Activated CD8-positive, alpha-beta memory T cell treated with anti-CD3 and anti-CD28 coated beads, Interleukin-2, amount 50 U/mL, for 24 hours (primary cell): ENCODE measurements around the gene BACE1-AS.
"Not testable (repeated sequence)": the region's sequence is repeated elsewhere in the genome, so short reads cannot be mapped to it uniquely, and the experiment has no call there.

Source experiments
- DNase-seq: peaks from one replicate; pipeline ENCODE4 v3.0.0-alpha.2; 2020; ENCODE audit errors: extremely low read depth

BACE1-AS gene

DNA sequence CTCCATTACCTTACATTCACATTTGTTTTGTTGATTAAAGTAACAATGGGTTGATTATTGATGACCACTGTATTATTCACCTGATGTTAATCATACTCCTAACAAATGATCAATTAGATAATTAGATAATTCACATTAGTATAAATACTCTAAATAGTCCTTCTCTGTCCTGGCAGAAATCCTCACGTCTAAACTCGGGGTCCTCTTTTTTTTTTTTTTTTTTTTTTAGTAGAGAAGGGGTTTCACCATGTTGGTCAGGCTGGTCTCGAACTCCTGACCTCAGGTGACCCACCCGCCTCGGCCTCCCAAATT lies 36.1 kb downstream of the BACE1-AS start:
- DNase-seq: not testable (repeated sequence)

DNA sequence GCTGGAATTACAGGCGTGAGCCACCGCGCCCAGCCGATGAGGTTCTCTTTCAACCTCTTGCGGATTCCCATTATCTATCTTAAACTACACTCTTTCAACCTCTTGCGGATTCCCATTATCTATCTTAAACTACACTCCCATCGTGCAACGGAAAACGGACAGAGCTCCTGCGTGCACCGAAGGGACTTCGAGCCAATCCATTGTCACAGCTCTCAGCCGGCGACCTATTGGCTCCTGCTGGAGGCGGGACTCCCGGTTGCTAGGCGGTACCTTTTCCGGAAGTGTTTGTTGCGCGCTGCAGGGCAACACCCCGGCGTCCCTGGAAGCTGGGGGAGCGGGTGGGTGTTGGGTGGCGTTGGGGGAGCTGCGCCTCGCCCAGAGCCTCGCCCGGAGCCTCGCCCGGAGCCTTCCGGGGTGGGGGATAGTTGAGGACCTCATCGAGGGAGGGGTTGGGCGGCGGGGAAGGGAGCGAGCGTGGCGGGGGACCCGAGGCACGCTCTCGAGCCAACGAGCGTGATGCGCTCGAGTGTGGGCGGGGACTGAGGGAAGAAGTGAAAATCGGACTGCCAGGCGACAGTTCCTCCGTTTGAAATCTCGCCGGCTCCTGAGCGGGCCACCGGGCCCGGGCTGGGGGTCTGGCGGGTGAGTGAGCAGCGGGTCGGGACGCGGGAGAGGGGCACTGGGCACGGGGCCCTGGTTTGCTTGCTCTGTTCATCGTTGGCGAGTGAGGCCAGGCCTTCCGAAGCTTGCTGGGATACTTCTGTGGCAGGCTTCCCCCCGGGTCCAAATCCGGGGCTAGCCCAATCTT lies 36.6 kb downstream of the BACE1-AS start, which contains the start of gene CEP164:
Gene CEP164 (plus strand): TSS at position 288 of the 808 bp plus-strand sequence. CDS start 10,733 bp downstream, outside the sequence.
- peak; percentile 87 for DNase-seq

DNA sequence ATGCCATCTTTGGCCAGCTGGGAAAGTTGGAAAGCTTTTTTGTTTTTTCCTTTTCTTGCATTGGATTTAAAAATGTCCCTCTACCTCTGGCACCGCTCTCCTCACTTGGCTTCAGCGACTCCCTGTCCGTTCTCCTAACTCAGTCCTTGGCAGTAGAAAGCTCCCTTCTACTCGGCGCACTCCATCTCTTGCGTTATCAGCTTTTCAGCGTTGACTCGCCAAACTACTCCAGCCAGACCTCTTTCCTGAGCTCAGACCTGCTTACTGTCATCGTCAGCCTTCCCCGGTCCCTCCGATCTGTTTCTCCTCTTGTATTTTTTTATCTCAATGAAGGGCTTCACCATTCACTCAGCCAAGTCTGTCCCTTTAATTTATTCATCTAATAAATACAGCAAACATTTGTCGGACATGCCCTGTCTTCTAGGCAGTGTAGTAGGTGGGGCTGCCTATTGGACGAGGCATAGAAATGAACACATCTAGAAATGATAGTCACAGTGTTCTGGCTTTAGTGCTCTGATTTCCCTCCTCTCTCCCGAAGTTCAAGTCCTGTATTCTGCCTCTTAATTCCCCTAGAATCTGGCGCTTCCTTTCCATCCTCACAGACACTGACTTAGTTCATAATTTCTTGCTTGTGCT lies 37.3 kb downstream of the BACE1-AS start:
- DNase-seq: no peak

DNA sequence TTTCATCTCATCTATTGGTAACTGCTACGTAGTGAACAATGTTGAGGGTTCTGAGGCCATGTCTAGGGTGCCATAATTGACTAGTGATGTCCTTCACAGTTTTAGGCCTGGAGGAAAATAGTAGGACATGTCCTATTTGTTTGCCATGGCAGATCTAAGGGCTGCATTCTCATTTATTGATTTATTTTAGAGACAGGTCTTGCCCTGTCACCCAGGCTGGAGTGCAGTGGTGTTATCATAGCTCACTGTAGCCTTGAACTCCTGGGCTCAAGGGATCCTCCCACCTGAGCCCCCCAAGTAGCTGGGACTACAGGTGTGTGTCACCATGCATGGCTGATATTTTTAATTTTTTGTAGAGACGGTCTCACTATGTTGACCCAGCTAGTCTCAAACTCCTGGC lies 41.7 kb downstream of the BACE1-AS start:
- no peak for DNase-seq

DNA sequence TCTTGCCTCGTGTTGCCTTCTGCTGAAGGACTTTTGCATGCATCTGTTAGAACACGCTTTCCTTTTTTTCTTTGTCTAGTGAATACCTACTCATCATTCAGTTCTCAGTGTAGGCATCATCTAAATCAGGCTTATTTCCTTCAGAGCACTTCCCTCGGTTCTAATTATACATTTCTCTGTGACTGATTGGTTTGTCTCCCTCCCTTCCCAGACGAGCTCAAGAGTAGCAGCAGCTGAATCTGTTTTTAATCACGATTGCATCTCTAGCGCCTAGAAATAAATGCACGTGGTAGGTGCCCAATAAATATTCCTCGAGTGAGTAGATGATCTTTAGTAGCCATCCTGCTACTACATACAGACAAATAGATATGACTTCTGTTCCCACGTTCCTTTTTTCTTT lies 42.8 kb downstream of the BACE1-AS start:
- no peak for DNase-seq

DNA sequence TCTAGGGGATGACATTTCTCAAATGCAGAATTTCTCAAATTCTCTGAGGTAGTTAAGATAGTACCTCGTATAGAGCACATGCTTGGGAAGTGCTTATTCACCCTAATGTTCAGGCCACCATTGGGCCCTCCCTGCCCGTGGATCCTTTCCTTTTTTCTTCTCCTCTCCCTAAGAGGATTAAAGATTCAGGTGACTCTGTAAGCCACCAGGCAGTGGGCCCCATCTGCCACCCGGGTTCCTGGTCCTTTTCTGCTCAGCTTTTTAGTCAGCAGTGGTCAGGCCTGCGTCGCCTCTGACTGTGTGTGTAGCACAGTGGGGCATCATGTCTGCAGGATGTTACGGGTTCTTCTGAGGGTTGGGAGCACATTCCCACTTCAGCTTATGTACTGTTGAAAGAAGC lies 43.8 kb downstream of the BACE1-AS start:
- no peak for DNase-seq

DNA sequence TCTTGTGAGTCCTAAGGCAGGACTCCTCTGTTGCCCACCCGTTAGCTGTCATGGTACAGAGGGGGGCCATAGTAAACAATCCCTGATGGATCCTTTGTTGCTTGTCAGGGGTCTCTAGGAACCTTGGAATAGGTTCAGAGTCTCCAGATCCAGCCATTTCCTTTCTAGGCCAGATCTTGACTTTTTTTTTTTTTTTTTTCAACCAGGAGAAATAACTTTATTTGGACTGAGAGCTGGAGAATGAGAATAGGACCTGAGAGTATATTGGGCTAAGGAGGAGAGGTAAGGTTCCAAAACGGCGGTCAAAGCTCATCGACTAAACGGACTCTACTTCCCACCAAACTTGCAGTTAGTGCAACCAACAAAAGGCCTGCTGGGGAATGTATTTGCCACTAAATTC lies 44.3 kb downstream of the BACE1-AS start:
- DNase-seq: no peak

DNA sequence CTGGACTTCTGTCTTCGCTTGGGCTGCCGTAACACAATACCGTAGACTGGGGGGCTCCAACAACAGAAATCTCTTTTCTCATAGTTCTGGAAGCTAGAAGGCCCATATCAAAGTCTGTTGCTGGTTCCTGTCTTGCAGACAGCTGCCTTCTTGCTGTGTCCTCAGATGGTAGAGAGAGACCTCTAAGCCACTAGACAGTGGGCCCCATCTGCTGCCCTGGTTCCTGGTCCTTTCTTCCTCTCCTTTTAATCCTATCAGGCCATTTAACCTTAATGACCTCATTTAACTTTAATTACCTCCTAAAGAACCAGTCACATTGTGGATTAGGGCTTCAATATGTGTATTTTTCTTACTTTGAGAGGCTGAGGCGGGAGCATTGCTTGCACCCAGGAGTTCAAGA lies 45.9 kb downstream of the BACE1-AS start:
- DNase-seq: no peak
